ENCODE data around the gene SYNE2. TPM values are rescaled to one million over a fixed set of nuclear protein-coding genes. Genes with fewer than 3 reads are reported as not detected.

The SYNE2 gene
- total RNA-seq, 1 donor from 2014 or later = 28.4 TPM

- no peak for DNase-seq (ENCODE audit: extremely low spot score, unreplicated experiment)
- H3K4me3 Mint-ChIP-seq (ENCODE audit: unreplicated experiment) = peak overlapping the region; percentile 82
- no peak for TF ChIP-seq CTCF (IDR thresholded peaks at IDR 0.05)
- H3K9me3 Mint-ChIP-seq (ENCODE audit: unreplicated experiment) = no peaks in the 10 kb centered on the region
- H3K27ac Mint-ChIP-seq (ENCODE audit: unreplicated experiment) = peak overlapping the region; percentile 53
- H3K36me3 Mint-ChIP-seq (ENCODE audit: unreplicated experiment) = no peaks in the 10 kb centered on the region
- peaks cover 25% of the 10 kb centered on the region for H3K4me1 Mint-ChIP-seq (ENCODE audit: unreplicated experiment)
- H3K27me3 Mint-ChIP-seq (ENCODE audit: unreplicated experiment) = no peaks in the 10 kb centered on the region
Observed at GRCh38 chr14:64196814-64197411, 344.1 kb downstream of the SYNE2 start.

- Mint-ChIP-seq H3K27me3 (ENCODE audit: unreplicated experiment) (no peaks in the 10 kb centered on the region), H3K36me3 (ENCODE audit: unreplicated experiment) (no peaks in the 10 kb centered on the region), H3K4me3 (ENCODE audit: unreplicated experiment) (no peak overlapping the region), H3K27ac (ENCODE audit: unreplicated experiment) (no peak overlapping the region), H3K9me3 (ENCODE audit: unreplicated experiment) (no peaks in the 10 kb centered on the region), H3K4me1 (ENCODE audit: unreplicated experiment) (peaks cover 22% of the 10 kb centered on the region)
- DNase-seq (ENCODE audit: extremely low spot score, unreplicated experiment) = no peak
- TF ChIP-seq CTCF (IDR thresholded peaks at IDR 0.05) = no peak
Observed at GRCh38 chr14:64197996-64198395, 345.2 kb downstream of the SYNE2 start.

GRCh38 chr14:64198486-64198885 is 345.7 kb downstream of the SYNE2 start:
- DNase-seq (ENCODE audit: extremely low spot score, unreplicated experiment) = no peak
- Mint-ChIP-seq H3K27me3 (ENCODE audit: unreplicated experiment) (no peaks in the 10 kb centered on the region), H3K9me3 (ENCODE audit: unreplicated experiment) (no peaks in the 10 kb centered on the region), H3K4me1 (ENCODE audit: unreplicated experiment) (peaks cover 22% of the 10 kb centered on the region), H3K36me3 (ENCODE audit: unreplicated experiment) (no peaks in the 10 kb centered on the region), H3K4me3 (ENCODE audit: unreplicated experiment) (no peak overlapping the region), H3K27ac (ENCODE audit: unreplicated experiment) (no peak overlapping the region)
- no peak for TF ChIP-seq CTCF (IDR thresholded peaks at IDR 0.05)

- H3K9me3 Mint-ChIP-seq (ENCODE audit: unreplicated experiment) = no peaks in the 10 kb centered on the region
- H3K27ac Mint-ChIP-seq (ENCODE audit: unreplicated experiment) = no peak overlapping the region
- no peaks in the 10 kb centered on the region for H3K27me3 Mint-ChIP-seq (ENCODE audit: unreplicated experiment)
- peaks cover 22% of the 10 kb centered on the region for H3K4me1 Mint-ChIP-seq (ENCODE audit: unreplicated experiment)
- no peak for DNase-seq (ENCODE audit: extremely low spot score, unreplicated experiment)
- no peak overlapping the region for H3K4me3 Mint-ChIP-seq (ENCODE audit: unreplicated experiment)
- no peaks in the 10 kb centered on the region for H3K36me3 Mint-ChIP-seq (ENCODE audit: unreplicated experiment)
- no peak for TF ChIP-seq CTCF (IDR thresholded peaks at IDR 0.05)
Observed at GRCh38 chr14:64200170-64200569, 347.4 kb downstream of the SYNE2 start.

- peaks cover 23% of the 10 kb centered on the region for H3K4me1 Mint-ChIP-seq (ENCODE audit: unreplicated experiment)
- H3K4me3 Mint-ChIP-seq (ENCODE audit: unreplicated experiment) = no peak overlapping the region
- H3K27me3 Mint-ChIP-seq (ENCODE audit: unreplicated experiment) = no peaks in the 10 kb centered on the region
- no peaks in the 10 kb centered on the region for H3K36me3 Mint-ChIP-seq (ENCODE audit: unreplicated experiment)
- TF ChIP-seq CTCF (IDR thresholded peaks at IDR 0.05) = no peak
- no peak overlapping the region for H3K27ac Mint-ChIP-seq (ENCODE audit: unreplicated experiment)
- DNase-seq (ENCODE audit: extremely low spot score, unreplicated experiment) = no peak
- no peaks in the 10 kb centered on the region for H3K9me3 Mint-ChIP-seq (ENCODE audit: unreplicated experiment)
Observed at GRCh38 chr14:64201296-64201695, 348.5 kb downstream of the SYNE2 start.

Measured in osteocyte (in vitro differentiated cells).